Activated gamma-delta T cell (primary cell): ENCODE results near the gene FKBP5.
"Not testable (repeated sequence)": the region's sequence is repeated elsewhere in the genome, so short reads cannot be mapped to it uniquely, and the experiment has no call there.

Source experiments
- DNase-seq: peaks from one replicate; lab custom pipeline; 2025; lab: John Stamatoyannopoulos, UW

The FKBP5 gene

DNA sequence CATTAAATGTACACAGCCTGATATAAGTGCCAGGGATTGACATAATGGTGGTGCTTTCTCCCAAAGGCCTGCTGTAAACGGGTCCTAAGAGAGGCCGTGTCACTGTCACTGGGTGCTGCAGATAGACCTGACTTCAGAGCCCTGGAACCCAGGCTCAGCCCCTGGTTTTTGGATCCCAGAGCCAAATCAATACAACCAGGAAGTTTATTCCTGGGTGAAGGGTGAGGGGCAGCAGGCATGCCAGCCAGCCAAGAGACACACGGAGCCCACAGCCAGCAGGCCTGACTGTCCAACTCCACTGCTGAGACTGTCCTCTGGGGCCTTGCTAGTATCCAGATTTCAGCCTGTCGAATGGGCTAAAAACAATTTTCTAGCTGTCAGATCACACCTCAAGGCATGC lies 35.3 kb upstream of the FKBP5 start:
- DNase-seq = no peak

DNA sequence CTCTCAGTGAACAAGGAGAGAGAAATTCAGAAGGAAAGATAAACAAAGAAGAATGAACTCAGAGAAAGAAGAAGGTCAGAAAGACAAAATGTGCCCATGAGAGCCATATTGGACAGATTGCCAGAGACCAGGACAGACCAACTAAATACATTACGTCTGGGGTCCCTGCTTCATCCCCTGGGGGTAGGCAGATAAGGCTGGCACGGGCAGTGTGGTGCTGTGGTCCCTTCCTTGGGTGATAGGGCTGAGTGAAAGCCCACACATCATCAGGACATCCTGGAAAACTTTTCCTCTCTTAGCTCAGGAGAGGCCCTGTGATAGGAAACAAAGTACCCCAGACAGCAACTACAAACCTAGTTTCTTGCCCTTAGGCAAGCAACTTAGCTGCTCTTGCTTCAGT lies 34.9 kb upstream of the FKBP5 start:
- DNase-seq = no peak

DNA sequence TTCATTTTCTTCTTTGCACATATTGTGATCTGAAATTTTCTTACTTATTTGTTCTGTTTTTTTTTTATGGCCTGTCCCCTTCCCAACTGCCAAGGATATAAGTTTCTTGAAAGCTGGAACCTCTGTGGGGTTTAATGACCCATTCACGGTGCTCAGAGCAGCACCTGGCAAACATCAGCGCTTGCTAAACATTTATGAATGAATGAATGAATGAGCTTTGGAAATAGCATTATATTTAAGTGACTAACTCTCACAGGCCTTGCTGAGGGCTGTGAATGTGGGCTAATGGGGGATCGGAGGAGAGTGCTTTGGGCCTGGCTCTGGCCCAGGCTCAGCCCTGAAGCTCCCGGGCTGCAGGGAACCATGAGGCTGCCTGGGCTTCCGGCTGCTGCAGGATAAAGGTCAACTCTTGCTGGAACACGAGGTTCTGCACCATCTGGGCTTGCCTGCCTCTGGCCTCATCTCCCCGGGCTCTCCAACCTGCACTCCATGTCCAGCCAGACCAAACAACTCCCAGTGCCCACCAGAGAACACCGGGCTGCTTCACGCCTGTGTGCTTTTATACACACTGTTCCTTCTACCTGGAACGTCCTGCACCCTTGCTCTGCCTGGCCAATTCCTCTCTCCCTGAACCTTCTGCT lies 33.5 kb upstream of the FKBP5 start:
- DNase-seq = no peak

DNA sequence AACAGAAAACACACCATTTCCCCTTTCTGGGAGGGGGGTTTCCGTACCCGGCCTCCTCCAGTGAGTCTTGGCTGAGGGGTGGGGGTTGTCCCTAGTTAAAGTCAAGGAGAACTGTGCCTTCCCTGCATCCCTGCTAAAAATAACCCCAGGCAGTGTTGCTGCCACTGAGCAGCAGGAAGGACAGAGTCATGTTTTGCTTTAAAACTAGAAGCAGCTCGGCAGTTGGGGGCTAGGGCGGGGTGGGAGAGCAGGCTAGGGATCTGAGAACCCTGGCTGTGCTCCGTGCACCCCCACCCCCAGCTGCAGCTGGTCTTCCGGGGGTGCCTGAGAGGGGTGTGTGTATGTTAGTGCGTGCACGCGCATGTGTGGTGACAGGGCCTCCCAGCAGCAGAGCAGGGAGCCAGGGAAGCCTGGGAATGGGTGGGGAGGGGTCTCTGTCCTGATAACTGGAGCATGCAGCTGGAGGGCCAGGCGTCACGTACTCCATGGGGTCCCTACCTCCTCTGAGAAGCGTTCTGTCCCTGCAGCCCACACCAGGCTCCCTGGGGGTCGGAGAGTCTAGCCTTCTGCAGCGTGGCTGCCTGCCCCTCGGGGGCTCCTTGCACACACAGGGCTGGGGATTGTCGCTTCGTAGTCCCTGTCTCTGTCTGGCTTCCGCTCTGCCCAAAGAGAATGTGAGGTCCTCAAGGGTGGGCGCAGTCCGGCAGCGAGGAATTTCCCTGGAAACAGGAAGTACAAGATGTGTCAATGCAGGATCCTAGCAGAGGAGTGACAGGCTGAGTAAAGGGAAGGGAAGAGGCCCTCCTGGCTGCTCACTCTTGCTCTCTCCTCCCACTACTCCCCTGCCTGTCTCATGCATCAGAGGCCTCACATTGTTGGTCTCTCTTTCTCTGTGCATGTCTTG lies 31.4 kb upstream of the FKBP5 start:
- DNase-seq = no peak

DNA sequence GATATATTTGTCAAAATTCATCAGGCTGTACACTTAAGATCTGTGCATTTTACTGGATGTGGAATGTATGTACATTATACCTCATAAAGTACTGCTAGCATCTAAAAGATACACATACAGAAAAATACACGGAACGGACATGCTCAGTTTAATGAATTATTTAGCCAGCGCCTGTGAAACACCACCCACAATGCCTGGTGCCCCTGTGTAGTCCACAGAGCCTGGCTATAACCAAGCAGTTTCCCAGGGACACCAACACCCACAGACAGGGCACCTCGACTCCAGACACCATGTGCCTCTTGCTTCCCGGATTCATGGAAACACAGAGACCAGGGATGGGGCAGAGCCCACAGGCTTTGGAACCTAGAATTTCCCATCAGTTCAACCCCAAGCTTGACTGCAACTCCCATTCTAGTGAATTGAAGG lies 30.7 kb upstream of the FKBP5 start:
- no peak for DNase-seq

DNA sequence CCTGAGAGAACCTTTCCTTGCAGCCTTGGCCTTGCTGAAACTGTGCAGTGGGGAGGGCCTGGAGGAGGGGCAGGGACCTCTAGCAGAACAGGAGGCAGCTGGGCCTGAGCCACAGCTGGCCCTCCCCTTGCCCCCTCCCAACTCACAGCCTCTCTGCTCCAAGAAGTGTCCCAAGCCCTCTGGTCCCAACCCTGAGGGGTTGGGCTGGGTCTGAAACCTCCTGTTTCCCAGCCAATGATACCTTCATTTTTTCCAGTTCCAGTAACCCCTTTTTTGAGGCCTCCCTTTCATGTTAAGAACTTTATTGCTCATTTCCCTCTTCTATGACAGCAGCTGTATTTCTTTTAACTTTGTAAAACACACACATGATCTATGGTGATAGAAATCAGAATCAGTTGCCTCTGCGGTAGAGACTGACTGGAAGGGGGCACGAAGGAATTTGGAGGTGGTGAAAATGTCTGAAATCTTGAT lies 30.2 kb upstream of the FKBP5 start:
- DNase-seq = no peak

DNA sequence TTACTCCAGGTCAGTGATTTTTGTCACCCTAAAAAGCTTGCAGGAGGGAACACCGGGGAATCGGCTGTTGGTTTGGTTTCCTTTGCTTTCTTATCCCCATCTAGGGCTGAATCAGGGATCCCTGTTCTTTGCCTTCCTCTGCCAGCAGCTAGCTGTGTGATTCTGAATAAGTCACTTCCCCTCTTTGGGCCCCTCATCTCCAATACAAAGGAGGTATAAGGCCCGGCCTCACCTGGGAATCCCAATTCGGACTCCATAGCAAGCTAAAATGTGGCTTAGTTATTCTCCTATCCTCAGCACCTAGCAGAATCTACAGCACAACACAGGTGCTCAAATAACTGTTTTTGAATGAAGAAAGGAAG lies 29.6 kb upstream of the FKBP5 start:
- no peak for DNase-seq

DNA sequence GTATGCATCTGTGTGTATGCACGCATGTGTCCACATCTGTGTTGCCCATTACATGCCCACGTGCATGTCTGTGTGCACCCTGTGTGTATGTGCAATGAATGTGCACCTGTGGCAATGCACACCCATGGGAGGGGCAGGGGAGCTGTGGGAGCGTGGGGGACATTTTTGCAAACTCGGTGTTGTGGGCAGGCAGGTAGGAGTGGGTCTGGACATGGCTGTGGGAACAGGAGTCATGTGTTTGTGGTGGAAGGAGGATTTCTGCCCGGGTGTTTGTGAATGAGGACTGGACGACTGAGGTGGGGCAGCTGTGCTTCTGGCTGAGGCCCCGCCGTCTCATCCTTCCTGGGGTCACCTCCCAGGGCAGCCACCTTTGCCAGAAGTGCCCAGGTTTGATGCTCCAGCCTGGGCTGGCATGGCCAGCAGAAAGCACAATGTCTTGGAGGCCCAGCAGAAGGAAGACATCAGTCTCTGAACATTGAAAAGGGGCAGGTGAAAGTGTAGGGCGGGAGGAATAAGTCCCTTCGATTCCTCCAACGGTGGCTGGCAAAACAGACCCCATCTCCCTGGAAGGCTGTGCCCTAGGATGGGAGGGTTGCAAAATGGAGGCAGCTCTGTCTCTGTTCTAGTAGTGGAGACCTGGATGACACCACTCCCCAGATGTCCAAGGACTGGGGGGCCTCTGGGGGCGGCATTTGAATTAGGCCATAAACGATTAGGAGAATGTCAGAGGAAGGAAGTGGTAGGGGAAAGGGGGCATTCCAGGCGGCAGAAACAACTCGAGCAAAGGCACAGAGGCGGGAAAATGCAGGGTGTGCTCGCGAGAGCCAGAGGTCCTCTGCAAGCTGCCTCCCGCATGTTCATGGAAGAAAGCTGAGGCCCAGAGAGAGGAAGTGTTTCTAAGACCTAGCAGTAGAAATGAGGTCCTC lies 29.0 kb upstream of the FKBP5 start:
- no peak for DNase-seq

DNA sequence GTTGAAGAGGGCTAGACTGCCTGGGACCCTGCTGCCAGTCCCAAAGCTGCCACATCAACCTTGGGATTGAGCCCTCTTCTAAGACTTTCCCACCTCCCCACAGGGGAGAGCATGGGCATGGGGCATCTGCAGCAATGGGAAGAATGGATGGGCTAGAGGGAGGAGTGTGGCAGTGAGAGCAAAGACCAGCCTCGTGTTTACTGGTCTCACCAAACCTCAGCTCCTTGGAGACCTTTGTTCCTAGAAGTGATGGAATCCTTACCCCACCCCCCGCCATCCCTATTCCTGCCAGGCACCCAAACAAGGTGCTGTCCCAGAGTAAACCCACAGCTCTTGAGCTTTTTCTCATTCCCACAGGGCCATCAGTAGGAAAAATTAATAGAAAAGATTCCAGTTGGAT lies 28.1 kb upstream of the FKBP5 start:
- DNase-seq = no peak

DNA sequence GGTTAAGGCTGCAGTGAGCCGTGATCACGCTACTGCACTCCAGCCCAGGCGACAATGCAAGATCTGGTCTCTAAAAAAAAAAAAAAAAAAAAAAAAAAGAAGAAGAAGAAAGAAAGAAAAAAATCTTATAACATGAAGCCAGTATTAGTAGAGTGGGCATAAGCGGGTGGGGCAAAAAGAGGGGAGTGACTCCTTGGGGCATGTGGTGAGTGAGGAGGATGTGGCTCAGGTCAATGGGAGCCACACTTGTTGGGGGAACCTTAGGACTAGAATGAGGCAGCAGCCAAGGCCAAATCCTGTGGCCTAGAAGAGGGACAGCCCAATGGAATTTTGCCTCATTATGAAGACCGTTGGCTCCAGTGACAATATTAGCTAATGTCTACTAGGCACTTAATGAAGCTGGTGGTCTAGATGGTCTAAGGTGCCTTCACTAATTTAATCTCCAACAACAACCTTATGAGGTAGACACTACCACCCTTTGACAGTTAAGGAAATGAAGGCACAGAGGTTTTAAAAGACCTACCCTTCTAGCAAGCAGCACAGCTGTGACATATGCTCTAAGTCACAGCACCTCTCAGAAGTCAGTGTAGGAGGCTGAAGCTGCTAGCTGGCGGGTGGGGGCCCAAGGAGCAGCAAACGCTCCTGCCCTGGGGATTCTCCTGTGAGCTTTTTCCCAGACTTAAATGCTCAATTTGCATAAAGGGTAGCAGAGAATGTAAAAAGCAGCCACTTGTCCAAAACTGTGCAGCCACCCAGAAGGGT lies 24.5 kb upstream of the FKBP5 start:
- no peak for DNase-seq

DNA sequence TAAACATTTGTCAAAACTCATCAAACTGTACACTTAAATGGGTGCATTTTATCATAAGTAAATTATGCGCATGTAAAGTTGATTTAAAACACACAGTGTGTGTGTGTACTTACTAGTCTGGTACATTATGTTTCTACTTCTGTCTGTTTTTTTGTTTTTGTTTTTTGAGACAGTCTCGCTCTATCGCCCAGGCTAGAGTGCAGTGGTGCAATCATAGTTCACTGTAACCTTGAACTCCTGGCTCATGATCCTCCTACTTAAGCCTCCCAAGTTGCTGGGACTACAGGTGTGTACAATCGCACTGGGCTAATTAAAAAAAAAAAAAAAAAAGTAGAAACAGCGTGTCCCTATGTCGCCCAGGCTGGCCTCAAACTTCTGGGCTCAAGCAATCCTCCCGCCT lies 23.0 kb upstream of the FKBP5 start:
- DNase-seq = no peak

DNA sequence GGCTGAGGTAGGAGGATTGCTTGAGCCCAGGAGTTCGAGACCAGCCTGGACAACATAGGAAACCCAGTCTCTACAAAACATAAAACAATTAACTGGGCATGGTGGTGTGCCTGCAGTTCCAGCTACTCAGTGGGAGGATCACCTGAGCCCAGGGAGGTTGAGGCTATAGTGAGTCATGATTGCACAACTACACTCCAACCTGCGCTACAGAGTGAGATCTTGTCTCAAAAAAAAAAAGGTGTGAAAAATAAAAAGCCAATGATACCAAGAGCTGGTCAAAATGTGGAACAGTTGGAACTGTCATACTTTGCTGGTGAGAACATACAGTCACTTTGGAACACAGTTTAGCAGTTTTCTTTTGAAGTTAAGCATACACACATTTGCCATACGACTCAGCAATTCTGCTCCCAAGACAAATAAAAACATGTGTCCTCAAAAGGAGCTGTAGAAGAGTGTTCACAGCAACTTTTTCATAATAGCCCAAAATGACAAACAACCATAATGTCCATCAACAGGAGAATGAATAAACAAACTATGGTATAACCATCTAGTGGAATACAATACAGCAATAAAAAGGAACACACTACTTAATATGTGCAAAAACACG lies 21.6 kb upstream of the FKBP5 start:
- no peak for DNase-seq

DNA sequence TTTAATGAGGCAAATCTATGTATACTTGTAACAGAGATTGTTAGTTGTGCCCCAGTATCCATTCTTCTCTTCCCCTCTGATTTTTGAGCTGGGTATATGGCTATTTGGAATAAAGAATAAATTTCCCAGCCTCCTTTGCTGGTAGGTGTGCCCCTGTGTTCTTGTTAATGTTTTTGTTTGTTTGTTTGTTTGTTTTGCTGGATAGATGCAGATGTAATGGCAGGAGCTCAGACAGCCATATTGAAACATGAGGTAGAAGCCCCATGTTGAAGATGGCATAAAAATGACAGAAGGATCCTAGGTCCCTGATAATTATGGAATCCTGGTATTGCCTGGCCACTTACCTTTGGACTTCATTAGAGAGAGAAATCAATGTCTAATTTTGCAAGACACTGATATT lies 19.9 kb upstream of the FKBP5 start:
- no peak for DNase-seq

DNA sequence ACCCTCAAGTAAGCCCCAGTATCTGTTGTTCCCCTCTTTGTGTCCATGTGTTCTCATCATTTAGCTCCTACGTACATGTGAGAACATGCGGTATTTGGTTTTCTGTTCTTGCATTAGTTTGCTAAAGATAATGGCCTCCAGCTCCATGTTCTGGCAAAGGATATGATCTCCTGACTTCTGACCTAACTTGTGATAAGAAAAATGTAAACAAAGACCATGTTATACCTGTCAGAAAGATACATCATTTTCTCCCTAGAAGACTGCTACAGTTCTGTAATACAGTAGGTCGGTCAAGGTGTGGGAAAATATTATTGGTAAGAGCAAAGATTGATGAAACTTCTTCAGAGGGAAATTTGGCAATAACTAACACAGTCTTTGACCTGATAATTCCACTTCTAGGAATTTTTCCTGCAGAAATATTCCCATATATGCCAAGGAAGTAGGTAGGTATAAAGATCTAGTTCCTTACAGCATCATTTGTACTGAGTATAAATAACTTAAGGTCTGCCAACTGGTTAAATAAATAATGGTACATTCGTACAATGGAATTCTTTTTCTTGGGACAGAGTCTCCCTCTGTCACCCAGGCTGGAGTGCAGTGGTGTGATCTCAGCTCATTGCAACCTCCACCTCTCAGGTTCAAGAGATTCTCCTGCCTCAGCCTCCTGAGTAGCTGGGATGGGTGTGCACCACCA lies 19.1 kb upstream of the FKBP5 start:
- DNase-seq = no peak

DNA sequence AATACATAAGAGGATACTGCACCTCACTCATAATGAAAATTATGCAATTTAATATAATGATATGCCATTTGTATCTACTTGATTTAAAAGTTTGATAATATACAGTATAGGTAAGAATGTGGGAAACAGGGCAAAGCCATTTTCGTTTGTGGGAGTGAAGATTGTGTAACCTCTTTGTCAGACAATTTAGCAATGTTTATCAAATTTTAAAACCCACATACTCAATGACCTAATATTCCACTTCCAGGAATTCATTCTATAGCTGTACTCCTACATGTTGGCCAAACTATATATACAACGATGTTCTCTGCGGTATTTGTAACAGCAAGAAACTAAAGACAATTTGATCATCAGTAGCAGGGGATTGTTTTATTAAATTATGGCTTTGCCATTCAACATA lies 17.8 kb upstream of the FKBP5 start:
- no peak for DNase-seq

DNA sequence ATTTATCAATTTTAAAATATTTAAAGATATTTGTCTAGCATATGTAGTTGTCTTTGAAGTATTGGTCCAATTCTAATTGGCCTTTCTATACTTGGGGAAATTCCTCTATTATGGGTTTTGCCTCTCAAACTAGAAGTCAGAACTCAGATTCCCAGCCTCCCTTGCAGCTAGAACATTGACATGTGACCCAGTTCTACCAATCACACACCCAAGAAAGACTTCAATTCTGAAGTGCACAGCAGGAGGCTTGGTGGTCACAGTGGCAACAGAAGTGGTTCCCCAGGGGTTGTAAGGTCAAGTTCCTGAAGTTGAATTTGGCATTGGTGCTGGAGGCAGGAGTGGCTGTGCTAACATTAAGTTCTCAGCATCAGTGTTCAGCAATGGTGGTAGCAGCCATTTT lies 14.8 kb upstream of the FKBP5 start:
- no peak for DNase-seq

DNA sequence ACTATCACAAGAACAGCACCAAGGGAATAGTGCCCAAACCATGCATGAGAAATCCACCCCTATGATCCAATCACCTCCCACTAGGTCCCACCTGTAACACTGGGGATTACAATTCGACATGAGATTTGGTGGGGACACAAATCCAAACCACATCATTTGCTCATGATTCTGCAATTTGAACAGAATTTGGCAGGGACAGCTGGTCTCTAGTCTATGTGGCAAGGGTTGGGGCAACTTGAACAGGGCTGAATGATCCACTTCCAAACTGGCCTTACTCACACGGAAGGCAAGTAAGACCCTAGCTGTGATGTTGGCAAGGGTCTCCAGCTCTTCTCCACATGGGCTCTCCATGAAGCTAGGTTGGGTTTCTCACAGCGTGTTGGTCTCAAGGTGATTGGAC lies 10.1 kb upstream of the FKBP5 start:
- DNase-seq = no peak

DNA sequence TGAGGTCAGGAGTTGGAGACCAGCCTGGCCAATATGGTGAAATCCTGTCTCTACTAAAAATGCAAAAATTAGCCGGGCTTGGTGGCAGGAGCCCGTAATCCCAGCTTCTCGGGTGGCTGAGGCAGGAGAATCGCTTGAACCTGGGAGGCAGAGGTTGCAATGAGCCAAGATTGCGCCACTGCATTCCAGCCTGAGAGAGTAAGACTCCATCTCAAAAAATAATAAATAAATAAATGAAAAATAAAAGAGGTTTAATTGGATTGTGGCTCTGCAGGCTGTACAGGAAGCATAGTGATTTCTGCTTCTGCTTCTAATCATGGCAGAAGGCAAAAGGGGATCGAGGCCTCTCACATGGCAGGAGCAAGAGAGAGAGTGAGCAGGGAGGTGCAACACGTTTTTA lies 9.7 kb upstream of the FKBP5 start:
- DNase-seq = not testable (repeated sequence)

DNA sequence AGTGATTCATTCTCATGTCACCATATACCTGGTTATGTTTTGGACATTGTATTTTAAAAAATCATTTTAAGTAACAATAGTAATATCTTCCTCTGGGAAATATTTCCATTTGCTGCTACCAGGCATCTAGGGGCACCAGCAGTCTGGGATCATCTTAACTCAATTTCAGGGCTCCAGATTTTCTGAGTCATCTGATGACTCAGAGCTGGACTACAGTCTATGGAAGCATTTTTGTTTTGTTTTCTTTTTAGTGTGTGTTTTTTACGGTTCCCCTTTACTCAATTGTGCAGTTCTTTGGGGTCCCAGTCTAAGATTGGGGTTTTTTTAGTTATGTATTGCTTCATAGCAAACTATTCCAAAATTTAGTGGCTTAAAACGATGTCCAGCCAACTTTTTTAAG lies 5.7 kb upstream of the FKBP5 start:
- DNase-seq = no peak

DNA sequence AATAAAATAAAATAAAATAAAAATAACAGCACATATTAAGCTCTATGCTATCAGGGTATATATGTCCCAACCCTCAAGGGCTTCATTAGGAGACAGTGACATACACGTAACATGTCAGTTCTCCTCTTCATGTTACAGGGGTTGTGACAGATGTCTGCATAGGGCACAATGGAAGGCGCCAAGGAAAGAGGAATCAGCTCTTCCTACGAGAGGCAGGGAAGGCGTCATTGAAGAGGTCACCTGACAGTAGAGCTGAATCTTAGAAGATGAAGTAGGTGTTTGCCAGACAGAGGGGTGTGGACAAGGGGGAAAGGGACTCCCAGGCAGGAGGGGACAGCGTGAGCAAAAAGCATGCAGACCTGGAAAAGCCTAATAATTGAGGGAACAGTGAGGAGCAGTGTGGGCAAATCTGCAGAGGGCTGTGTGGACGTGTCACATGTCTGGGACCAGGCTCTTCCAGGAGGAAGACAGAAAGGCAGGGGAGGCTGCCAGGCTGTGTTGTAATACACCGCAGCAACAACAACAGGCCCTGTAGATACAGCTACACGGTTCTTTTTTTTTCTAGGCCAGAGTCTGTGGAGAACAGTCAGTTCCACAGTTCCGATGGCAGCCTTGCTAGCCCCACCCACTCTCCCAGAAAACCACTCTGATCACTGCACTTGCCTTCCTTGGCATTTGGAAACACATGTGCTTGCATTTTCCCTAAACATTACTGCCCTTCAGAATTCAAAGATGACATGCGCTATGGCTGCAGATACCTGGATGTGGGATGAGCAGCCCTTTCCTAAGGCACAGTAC lies 2.5 kb upstream of the FKBP5 start:
- DNase-seq = no peak
